Measurements from ENCODE around the gene ICAM5.
"Not testable (repeated sequence)": the region's sequence is repeated elsewhere in the genome, so short reads cannot be mapped to it uniquely, and the experiment has no call there.

The ICAM5 gene, protein sequence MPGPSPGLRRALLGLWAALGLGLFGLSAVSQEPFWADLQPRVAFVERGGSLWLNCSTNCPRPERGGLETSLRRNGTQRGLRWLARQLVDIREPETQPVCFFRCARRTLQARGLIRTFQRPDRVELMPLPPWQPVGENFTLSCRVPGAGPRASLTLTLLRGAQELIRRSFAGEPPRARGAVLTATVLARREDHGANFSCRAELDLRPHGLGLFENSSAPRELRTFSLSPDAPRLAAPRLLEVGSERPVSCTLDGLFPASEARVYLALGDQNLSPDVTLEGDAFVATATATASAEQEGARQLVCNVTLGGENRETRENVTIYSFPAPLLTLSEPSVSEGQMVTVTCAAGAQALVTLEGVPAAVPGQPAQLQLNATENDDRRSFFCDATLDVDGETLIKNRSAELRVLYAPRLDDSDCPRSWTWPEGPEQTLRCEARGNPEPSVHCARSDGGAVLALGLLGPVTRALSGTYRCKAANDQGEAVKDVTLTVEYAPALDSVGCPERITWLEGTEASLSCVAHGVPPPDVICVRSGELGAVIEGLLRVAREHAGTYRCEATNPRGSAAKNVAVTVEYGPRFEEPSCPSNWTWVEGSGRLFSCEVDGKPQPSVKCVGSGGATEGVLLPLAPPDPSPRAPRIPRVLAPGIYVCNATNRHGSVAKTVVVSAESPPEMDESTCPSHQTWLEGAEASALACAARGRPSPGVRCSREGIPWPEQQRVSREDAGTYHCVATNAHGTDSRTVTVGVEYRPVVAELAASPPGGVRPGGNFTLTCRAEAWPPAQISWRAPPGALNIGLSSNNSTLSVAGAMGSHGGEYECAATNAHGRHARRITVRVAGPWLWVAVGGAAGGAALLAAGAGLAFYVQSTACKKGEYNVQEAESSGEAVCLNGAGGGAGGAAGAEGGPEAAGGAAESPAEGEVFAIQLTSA

DNA sequence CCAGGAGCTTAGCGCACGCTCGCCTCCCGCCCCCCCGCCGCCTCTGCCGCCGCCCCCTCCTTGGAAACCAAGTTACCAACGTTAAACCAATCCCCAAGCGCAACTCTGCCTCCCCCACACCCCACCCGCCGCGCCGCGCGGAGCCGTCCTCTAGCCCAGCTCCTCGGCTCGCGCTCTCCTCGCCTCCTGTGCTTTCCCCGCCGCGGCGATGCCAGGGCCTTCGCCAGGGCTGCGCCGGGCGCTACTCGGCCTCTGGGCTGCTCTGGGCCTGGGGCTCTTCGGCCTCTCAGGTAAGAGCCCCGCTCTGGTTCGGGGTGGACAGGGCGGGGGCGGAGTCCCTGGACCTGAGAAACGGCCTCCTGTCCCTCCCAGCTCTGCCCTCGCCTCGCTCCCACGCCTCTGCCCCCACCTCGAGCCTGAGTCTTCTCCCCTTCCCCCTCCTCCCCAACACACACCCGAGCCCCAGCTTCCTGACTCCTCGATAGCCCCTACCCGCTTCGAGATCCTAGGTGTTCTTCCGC, at the start of gene ICAM5:
TSS of gene ICAM5 (plus strand) at position 117 of the 521 bp plus-strand sequence. CDS start at position 209, 92 bp downstream.
- peak; percentile 66 for DNase-seq

DNA sequence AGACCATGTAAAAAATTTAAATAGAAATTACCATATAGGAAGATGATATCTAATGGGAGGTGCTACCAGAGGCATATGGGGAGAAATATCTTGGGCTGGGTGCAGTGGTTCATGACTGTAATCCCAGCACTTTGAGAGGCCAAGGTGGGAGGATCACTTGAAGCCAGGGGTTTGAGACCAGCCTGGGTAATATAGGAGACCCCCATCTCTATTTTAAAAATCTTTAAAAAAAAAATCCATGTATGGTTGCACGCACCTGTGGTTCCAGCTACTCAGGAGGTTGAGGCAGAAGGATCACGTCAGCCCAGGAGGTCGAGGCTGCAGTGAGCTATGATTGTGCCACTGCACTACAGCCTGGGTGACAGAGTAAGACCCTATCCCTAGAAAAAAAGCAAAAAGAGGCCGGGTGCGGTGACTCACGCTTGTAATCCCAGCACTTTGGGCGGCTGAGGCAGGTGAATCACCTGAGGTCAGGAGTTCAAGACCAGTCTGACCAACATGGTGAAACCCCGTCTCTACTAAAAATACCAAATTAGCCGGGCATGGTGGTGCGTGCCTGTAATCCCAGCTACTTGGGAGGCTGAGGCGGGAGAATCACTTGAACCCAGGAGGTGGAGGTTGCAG, 47.8 kb upstream of the ICAM5 start:
- DNase-seq = not testable (repeated sequence)

DNA sequence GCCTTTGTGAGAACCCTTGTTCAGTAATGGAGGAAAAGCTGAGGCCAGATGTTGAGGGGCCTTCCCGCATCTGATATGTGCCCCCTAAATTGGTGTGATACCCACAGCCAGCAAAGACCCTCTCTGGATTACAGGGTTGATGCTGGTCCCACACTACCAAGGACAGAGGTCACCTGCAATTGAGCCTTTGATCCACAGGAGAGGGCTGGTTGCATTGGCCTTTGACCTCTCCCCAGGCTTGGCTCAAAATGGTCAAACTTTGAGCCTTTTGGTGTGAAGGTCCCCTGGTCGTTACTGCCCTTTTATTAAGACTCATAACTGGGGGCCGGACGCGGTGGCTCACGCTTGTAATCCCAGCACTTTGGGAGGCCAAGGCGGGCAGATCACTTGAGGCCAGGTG, 46.1 kb upstream of the ICAM5 start:
- DNase-seq = no peak

DNA sequence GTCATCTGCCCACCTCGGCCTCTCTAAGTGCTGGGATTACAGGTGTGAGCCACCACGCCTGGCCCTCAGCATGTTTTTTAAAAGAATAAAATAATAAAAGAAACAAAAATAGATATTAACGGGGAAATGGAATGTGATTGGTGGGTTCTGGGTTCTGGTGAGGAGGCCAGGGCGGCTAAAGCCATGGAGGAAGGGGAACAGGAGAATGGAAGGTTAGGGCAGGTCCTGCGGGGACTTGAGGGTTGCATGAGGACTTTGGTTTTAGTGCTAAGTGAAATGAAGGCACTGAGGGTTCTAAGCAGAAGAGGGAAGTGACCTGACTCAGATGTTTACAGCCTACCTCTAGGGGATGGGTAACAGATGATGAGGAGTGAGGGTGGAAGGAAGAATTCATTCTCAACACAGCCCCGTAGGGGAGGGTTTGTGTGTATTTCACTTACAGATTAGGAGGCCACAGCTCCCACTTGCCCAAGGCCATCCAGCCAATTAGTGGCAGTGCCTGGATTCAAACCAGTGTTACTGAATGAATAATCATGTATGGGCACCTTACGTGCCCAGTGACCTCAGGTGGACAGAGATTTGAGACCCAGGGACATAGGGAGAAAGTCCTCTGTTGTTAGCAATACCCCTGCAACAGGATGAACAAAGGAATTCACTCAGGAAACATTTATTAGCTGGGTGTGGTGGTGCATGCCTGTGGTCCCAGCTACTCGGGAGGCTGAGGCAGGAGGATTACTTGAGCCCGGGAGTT, 44.4 kb upstream of the ICAM5 start:
- DNase-seq = no peak

DNA sequence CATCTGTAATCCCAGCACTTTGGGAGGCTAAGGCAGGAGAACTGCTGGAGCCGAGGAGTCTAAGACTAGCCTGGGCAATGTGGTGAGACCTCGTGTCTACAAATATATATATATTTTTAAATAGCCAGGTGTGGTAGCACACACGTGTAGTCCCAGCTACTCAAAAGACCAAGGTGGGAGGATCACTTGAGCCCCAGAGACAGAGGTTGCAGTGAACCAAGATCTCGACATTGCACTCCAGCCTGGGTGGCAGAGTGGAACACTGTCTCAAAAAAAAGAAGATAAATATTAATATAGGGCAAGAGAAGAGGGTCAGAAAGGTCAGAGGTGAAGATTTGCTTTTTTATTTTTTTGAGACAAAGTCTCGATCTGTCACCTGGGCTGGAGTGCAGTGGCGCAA, 43.2 kb upstream of the ICAM5 start:
- no peak for DNase-seq

DNA sequence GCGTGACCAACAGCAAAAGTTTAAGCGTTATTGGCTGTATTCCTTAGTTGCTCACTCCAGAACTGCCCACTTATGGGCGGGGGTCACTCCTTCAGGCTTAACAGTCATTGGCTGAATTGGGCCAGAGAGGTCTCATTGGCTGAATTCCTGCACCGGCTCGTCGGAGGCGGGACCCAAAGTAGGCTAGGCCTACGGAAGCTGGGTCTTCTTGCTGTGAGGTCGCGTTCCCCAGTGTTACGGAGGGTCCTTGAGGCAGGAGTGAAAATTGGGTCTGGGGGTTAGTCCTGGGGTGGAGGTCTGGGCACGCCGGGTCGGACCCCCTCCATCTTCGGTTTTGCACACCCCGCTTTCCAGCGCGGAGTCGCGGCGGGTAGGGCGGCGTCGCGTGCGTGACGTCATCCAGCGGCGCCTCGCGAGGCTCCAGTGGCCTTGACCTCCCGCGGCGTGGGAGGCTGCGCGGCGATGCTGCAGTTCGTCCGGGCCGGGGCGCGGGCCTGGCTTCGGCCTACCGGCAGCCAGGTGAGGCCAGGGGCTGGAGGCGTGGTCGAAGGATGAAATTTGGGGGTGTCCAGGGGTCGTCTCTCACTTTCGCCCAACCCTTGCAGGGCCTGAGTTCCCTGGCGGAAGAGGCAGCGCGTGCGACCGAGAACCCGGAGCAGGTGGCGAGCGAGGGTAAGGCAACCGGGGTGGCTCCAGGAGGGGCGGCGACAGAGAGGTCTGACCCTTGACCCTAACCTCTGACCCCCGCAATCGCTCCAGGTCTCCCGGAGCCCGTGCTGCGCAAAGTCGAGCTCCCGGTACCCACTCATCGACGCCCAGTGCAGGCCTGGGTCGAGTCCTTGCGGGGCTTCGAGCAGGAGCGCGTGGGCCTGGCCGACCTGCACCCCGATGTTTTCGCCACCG, 37.7 kb upstream of the ICAM5 start, which contains the start of gene MRPL4:
TSS of gene MRPL4 (plus strand) at position 423 of the 903 bp plus-strand sequence. CDS start at position 463, 40 bp downstream.
- DNase-seq = peak; percentile 98

DNA sequence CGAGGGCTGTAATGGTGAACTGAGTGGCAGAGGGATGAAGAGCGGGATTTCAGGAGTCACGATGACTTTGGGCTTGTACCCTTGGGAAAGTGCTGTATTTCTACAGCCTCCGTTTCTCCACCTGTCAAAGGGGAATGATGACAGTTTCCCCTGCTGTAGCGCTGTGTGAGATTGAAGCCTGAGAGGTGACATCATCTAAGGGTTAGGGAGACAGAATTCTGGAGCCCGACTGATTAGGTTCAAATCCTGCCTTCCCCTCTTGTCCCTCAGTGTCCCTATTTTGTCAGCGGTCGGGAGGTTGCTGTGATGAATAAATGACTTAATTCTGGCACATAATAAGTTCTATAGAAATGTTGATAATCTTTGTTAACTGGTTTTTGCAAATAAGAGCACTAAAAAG, 37.0 kb upstream of the ICAM5 start:
- no peak for DNase-seq

DNA sequence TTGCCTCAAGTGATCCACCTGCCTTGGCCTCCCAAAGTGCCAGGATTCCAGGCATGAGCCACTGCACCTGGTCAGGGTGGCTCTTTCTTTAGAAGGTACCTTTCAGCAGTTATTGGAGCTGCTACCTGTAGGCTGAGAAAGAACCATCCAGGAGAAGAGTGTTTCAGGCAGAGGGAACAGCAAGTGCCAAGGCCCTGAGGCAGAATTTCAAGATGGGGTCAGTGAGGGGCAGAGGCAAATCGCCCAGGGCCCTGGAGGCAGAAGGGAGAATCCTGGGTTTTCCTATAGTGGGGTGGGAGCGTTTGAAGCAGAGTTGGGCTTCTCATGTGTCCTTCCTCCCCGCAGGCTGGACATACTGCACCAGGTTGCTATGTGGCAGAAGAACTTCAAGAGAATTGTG, 35.5 kb upstream of the ICAM5 start:
- DNase-seq = no peak

DNA sequence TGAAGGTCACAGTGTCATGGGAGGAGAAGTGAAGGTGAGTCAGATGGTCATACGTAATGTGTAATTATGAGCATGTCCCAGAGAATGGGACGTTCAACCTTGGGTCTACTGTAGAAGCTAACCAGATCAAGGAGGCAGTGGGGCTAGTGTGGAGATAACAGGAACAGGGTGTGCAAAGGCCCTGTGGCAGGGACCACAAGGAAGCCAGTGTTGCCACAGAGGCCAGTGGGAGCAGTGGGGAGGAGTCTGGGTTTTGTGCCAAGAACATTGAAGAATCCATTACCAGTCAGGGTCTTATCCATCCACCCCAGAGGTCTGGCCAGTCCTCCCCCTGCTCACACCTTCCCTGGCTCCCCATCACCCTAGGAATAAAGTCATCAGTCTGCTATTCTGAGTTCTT, 34.4 kb upstream of the ICAM5 start:
- no peak for DNase-seq

DNA sequence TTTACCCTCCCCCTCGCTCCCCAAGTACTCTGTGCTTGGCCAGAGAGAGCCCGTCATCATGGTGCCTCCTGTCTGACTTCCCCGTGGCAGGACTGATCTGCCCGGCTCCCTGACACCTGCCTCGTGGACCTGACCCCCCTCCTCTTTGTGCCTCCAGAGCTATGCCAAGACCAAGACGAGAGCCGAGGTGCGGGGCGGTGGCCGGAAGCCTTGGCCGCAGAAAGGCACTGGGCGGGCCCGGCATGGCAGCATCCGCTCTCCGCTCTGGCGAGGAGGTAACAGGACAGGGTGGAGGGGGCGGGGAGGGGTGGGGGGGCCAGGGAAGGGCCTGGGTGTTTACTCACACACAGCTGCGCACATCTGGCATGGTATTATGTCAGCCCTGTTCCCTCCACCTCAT, 33.2 kb upstream of the ICAM5 start:
- DNase-seq = no peak

DNA sequence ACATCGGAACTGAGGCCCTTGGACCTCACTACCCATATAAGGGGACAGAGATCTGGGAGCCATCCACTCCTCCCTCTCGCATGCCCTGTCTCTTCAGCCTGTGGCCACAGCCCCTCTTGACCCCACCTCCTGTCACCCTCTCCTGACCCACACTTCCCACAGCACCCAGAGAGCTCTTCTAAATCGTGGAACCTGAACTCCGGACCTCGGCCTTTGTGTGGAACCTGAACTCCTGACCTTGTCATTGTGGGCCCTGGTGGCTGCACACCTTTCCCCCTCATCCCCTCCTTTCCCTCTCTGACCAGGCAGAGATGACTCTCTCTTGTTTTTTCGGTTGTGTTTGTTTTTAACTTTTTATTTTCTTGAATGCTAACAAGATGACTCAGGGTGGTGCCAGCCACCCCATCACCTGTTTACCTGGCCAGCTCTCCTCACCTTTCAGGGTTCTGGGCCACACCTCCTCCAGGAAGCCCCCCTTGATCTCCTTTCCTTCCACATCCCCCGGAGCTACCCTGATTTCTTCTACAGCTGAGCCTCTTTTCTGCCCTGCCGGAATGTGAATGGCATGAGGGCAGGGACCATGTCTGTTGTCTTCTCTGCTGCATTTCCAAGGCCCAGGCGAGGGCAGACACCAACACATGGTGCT, 32.7 kb upstream of the ICAM5 start:
- no peak for DNase-seq

DNA sequence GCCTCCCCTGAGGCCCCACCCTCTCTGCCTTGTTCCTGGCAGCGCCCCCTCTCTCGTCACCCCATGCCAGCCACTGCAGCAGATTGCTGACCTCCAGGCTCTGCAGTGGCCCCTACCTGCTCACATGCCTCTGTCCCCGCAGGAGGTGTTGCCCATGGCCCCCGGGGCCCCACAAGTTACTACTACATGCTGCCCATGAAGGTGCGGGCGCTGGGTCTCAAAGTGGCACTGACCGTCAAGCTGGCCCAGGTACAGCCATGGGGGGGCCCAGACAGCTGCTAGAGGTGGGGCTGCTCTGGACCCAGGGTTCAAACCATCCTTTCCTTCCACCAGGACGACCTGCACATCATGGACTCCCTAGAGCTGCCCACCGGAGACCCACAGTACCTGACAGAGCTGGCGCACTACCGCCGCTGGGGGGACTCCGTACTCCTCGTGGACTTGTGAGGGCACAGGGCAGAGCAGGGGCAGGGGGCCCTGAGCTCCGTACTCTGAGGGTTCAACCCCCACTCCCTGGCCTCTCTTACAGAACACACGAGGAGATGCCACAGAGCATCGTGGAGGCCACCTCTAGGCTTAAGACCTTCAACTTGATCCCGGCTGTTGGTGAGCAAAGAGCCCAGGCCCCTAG, 31.6 kb upstream of the ICAM5 start:
- DNase-seq = no peak

DNA sequence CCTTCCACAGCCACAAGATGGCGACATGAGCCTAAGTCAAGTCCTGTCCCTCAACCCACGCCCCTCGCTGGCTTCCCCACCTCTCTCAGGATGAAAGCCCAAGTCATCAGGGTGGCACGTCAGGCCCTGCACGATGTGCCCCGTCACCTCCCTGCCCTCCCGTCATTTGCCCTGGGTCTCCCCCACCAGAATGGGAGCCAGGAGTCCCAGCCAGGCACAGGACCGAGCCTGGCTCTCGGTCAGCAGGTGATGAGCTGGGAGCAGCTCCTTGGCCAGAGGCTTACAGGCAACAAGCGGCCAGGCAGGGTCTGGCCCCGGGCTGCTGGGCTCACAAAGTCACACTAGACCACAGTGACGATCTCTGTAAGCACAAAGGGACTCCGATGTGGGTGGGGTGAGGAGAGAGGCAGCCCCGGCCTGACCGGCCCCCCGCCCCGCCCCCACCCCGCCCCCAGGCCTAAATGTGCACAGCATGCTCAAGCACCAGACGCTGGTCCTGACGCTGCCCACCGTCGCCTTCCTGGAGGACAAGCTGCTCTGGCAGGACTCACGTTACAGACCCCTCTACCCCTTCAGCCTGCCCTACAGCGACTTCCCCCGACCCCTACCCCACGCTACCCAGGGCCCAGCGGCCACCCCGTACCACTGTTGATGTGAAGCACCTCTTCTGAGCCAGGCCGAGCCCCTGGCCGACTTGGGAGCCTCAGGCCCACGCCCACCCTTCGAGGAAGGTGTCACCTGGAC, 30.4 kb upstream of the ICAM5 start:
- peak; percentile 48 for DNase-seq

DNA sequence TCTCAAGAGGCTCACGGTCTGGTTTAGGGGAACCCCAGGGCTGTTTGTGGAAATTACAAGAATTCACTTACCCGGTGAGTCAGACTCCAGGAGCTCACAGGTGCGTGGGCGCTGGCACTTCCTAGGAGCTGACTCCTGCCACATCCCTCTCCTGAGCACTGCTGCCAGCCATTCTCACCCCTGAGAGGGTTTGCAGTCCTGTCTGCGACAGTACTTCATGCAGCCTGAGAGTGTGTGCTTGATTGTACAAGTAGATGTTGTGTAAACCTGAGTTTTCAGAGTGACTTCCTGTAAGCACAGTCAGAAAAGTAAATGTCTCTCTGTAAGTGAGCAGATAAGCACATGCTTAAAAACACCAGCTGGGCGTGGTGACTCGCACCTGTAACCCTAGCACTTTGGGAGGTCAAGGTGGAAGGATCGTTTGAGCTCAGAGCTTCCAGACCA, 29.6 kb upstream of the ICAM5 start:
- no peak for DNase-seq

DNA sequence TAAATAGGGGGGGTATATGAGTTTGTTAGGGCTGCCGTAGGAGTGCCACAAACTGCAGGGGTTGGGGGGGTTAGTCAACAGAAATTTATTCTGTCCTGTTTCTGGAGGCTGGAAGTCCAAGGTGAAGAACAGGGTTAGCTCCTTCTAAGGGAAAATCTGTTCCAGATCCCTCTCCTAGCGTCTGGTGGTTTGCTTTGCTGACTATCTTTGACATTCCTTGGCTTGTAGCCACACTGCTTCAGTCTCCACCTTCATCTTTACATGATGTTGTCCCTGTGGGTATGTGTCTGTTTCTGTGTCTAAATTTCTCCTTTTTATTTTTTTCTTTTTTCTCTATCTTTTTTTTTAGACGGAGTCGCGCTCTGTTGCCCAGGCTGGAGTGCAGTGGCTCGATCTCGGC, 27.0 kb upstream of the ICAM5 start:
- no peak for DNase-seq

DNA sequence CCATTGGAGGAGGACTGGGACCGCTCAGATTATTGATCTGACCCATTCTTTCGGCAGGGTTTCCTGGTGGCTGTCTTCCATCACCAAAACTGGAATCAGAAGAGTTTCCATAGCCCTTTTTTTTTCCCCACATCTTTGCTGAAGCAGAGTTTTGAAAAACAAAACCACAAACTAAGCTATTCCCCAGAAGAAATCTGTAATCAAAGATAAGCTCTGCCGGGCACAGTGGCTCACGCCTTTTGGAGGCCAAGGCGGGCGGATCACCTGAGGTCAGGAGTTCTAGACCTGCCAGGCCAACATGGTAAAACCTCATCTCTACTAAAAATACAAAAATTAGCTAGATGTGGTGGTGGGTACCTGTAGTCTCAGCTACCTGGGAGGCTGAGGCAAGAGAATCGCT, 23.0 kb upstream of the ICAM5 start:
- no peak for DNase-seq

DNA sequence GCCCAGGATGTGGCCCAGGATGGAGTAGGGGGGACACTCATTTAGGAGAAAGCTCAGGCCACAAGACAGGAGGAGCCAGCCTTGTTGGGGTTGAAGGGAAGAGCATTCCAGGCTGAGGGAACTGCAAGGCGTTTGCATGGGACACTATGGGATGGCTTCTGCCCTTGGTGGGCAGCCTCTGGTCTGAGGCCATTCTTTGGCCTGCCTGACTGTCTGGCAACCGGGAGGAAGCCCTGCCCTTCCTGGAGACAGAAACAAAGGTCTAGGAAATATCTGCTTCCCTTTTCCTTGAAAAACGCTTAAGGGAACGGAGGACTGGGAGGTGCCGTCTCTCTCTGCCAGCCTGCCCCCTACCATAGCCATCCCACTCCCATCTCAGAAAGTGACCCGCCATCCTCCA, 21.7 kb upstream of the ICAM5 start:
- no peak for DNase-seq

DNA sequence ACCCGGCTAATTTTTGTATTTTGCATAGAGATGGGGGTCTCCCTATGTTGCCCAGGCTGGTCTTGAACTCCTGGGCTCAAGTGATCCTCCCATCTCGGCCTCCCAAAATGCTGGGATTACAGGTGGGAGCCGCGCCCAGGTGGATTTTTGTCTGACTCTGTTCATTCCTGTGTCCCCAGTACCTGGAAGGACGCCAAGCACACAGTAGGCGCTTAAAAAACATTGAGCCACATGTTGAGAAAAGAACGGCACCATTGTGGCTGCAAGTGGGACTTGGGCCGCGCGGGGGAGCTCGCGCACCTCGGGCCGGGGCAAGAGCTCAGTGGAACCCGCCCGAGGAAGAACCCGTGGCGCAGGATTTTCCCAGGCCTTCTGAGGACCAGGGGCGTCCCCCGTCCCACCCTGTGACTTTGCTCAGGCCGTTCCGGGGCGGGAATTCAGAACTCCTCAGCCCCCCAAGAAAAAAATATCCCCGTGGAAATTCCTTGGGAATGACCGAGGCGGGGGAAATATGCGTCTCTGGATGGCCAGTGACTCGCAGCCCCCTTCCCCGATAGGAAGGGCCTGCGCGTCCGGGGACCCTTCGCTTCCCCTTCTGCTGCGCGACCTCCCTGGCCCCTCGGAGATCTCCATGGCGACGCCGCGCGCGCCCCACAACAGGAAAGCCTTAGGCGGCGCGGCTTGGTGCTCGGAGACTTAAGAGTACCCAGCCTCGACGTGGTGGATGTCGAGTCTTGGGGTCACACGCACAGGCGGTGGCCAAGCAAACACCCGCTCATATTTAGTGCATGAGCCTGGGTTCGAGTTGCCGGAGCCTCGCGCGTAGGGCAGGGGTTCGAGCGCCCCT, 20.2 kb upstream of the ICAM5 start:
- DNase-seq = peak; percentile 44

Data from DMS 273 treated with DMSO at 0.1 percent for 48 hours (cell line).